GM13977 (cell line): ENCODE measurements around the gene CYB561.

Experiments
- DNase-seq: peaks from one replicate; pipeline ENCODE4 v3.0.0; 2012; ENCODE audit warnings: low spot score
- in situ Hi-C: fragments of 300-500 bp; cut with MboI; formaldehyde crosslinking; loops from one replicate; pipeline ENCODE4 v1.12.0; 2022; ENCODE audit warnings: low sequenced_read_pairs, low pct_unique_long_range_greater_than_20kb, mixed read lengths, inconsistent platforms; ENCODE audit not compliant: unreplicated experiment
- TF ChIP-seq, protein P1 (sequence below): IDR thresholded peaks from 2 replicates; pipeline ENCODE4 v1.5.1; 2012; ENCODE audit warnings: mild to moderate bottlenecking, control low read depth; ENCODE audit not compliant: insufficient read depth; ENCODE audit errors: extremely low read depth, missing control alignments

CYB561 gene

DNA sequence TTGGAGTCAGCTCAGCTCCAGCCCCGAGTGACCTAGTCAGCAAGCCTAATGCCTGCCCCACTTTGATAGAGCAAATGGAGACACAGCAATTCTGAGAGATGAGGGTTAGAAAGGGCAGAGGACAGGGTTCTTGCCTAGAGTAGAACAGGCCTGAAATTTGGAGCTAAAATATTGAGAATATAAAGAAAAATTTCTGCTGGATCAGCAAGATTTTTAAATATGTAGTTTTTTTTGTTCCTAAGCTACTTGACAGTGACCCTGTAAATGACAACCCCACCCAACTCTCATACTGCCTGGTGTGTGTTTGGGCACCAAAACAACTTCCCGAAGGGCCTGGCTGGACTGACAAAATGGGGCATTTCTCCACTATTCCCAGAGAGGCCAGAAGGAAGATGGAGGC, 26.7 kb downstream of the CYB561 start:
- no peak for DNase-seq
- in situ Hi-C loops = loop anchor here (25.0 kb wide), 1 partner anchor 707 kb away; no protein-coding TSS in a partner anchor
- TF ChIP-seq, protein P1, sequence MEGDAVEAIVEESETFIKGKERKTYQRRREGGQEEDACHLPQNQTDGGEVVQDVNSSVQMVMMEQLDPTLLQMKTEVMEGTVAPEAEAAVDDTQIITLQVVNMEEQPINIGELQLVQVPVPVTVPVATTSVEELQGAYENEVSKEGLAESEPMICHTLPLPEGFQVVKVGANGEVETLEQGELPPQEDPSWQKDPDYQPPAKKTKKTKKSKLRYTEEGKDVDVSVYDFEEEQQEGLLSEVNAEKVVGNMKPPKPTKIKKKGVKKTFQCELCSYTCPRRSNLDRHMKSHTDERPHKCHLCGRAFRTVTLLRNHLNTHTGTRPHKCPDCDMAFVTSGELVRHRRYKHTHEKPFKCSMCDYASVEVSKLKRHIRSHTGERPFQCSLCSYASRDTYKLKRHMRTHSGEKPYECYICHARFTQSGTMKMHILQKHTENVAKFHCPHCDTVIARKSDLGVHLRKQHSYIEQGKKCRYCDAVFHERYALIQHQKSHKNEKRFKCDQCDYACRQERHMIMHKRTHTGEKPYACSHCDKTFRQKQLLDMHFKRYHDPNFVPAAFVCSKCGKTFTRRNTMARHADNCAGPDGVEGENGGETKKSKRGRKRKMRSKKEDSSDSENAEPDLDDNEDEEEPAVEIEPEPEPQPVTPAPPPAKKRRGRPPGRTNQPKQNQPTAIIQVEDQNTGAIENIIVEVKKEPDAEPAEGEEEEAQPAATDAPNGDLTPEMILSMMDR = no peak

DNA sequence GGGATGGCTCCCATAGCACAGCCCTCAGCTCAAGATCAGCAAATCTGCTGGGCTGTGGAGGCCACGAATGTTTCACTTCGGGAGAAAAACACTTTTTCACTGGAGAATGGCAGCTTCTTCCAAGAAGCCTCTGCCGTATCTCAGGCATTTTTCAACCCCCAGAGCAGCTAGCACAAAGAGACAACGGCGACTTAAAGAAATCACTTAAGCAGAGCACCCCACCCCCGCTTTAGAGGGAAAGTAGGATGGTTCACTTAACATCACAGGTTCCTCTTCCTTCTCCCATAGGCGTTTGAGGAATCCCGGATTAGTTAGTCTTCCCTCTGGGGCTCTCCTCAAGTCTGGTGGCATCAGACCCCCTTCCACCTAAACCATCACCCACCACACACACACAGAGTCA, 27.6 kb downstream of the CYB561 start:
- TF ChIP-seq, protein P1 = no peak
- in situ Hi-C loops = loop anchor here (25.0 kb wide), 1 partner anchor 706 kb away; no protein-coding TSS in a partner anchor
- no peak for DNase-seq

DNA sequence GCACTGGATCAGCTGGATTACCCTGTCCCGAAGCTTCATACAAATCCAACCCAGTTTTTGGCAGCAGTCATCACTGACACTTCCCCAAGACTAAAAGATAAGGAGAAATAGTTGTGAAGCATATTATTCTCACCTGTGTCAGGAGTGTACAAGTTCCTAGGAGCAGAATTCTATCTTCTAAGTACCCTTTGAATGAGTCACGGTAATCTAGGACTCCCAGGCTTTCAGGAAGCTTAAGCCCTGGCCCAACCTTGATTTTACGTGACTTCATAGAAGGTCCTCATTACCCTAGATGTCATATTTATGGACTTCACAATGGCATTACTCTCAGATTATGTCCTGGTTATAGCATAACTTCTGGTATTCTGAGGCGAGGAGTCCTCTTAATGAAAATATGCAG, 31.9 kb downstream of the CYB561 start:
- no peak for DNase-seq
- TF ChIP-seq, protein P1 = no peak
- in situ Hi-C loops = loop anchor here (25.0 kb wide), 1 partner anchor 702 kb away; no protein-coding TSS in a partner anchor

DNA sequence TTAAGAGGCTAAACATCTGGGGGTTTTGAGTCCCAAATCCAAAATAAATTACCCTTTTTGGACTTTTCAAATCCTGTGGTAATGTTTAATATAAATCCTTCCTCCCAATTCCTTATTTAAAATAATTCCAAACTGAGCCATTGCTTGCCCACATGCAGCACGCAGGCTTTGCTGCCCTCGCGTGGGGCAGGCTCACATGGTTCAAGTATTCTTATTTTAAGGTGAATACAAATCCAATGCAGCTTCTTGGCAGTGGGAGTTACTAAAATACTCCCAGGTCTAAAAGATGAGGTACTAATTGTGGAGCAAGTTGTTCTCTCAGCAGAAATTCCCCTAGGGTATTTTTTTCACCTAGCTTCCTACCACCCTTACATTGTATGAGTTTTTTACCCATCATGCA, 33.0 kb downstream of the CYB561 start:
- TF ChIP-seq, protein P1 = no peak
- no peak for DNase-seq
- in situ Hi-C loops = loop anchor here (25.0 kb wide), 1 partner anchor 701 kb away; no protein-coding TSS in a partner anchor

GRCh38 chr17:63412234-63412633, 33.9 kb downstream of the CYB561 start:
- TF ChIP-seq, protein P1 = no peak
- in situ Hi-C loops = loop anchor here (25.0 kb wide), 1 partner anchor 700 kb away; no protein-coding TSS in a partner anchor
- DNase-seq = no peak

- DNase-seq = no peak
- in situ Hi-C loops = loop anchor here (25.0 kb wide), 1 partner anchor 696 kb away; no protein-coding TSS in a partner anchor
- TF ChIP-seq, protein P1 = no peak
These were observed 38.3 kb downstream of the CYB561 start for GRCh38 chr17:63407741-63408330.
